HG03280 (cell line): ENCODE data around the gene SUCLG2.
"Not testable (repeated sequence)": the region's sequence is repeated elsewhere in the genome, so short reads cannot be mapped to it uniquely, and the experiment has no call there.

ENCODE experiments used
- ATAC-seq: cut with Tn5 transposase; IDR thresholded peaks from one replicate; pipeline ENCODE4 v1.9.1; 2021; ENCODE audit warnings: mild to moderate bottlenecking, moderate library complexity; ENCODE audit not compliant: unreplicated experiment

SUCLG2 gene

GRCh38 chr3:67564008-67564407, 90.4 kb downstream of the SUCLG2 start:
- ATAC-seq: no peak

GRCh38 chr3:67561667-67562394, 92.6 kb downstream of the SUCLG2 start:
- ATAC-seq: no peak

- no peak for ATAC-seq
Observed at GRCh38 chr3:67561266-67561665, 93.1 kb downstream of the SUCLG2 start.

- no peak for ATAC-seq
Observed at GRCh38 chr3:67559029-67559605, 95.3 kb downstream of the SUCLG2 start.

GRCh38 chr3:67558426-67558825, 96.0 kb downstream of the SUCLG2 start:
- ATAC-seq: no peak

GRCh38 chr3:67557848-67558355, 96.5 kb downstream of the SUCLG2 start:
- ATAC-seq: no peak

DNA sequence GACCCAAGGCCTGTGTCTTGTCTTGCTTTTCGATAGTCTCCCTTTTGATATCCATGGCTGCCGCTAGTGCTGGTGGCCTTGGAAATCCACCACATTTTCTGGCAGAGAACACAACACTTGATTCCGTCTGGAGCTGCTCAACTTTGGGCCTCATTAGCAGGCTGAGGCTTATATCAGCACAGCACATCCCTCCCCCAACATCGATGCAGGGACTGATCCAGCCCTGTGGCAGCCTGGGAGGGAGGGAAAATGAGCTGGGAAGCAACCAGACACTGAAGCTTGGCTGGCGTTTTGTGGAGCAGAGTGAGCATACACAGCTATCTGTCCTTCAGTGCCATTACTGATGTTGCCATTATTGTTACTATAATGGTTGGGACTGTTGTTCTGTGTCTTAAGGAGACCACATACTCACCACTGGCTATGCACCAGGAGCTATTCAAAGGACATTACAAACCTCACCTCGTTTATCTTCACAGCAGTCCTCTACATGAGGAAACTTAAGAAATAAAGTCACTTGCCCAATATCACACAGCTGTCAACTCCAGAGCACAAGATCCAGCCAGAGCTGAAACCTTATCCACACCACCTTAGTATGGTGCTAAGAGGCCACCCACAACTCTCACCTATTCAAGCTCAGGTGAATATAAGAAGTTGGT, 102.9 kb downstream of the SUCLG2 start:
- no peak for ATAC-seq

- no peak for ATAC-seq
Observed at GRCh38 chr3:67550541-67550940, 103.9 kb downstream of the SUCLG2 start.

GRCh38 chr3:67542502-67543250, 111.7 kb downstream of the SUCLG2 start:
- ATAC-seq: not testable (repeated sequence)

DNA sequence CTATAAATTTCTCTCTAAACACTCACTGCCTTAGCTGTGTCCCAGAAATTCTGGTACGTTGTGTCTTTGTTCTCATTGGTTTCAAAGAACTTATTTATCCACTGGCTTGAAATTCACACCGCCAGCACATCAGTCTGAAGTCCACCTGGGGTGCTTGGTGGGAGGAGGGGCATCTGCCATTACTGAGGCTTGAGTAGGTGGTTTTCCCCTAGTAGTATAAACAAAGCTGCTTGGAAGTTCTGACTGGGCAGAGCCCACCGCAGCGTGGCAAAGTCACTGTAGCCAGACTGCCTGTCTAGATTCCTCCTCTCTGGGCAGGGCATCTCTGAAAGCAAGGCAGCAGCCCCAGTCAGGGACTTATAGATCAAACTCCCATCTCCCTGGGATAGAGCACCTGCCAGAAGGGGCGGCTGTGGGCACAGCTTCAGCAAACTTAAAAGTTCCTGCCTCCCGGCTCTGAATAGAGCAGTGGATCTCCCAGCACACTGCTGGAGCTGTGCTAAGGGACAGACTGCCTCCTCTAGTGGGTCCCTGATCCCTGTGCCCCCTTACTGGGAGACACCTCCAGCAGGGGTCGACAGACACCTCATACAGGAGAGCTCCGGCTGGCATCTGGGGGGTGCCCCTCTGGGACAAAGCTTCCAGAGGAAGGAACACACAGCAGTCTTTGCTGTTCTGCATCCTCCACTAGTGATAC, 114.1 kb downstream of the SUCLG2 start:
- ATAC-seq: no peak

- ATAC-seq: not testable (repeated sequence)
Observed at GRCh38 chr3:67537203-67537602, 117.2 kb downstream of the SUCLG2 start.

DNA sequence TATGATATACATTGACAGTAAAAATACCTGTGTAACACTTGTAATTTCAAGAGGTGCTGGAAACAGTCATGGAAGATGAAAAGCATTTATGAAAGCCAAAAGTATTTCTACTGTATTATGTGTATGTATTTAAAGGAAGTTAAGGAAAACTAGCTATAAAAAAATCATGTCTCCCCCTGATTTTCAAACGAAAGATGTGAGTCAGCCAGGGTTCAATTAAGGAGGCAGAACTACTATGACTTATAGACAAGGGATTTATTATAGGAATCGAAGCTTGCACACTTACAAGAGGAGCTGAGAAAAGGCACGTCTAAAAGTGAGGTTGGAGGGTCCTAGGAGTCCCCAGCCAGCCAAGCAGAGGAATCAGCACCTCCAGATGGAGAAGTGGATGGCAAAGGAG, 119.4 kb downstream of the SUCLG2 start:
- ATAC-seq: no peak

GRCh38 chr3:67534594-67534993, 119.8 kb downstream of the SUCLG2 start:
- ATAC-seq: no peak

DNA sequence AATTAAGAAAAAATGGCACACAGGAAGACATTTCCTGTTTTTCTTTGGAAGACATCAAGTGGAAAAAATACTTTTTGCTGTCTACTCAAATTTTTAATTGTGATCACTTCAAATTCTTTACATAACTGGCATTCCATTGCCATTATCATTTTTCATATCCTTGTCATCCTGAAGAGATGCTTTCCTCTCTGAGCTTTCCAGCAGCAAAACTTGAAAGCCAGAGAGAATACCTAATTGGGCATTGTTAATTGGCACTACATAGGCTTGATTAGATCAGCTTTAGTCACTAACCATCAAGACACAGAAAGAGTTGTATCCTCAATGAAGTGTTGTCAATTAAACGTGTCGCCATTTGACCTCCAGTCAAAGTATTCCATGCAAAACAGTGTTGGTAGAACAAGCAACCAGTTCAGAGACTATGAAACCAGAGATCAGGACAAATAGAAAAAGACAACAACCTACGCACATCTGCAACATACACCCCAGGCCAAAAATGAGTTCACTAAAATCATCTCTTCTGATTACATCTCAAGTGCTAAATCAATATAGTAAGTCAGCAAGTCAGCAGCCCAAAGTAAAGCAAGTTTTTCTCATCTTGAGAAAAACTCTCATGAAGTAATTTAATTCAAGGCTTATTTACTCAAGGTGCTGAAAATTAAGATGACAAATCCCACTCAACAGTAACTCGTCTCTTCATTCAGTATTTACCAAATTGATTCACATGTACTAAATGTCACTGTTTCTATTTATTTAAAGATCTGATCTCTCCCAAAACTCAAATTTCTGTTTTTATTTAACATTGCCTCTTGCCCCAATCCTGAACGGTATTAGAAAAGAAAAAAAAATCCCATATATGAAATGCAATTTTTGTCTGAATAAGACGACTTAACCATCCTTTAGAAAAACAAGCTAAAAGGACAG, 123.0 kb downstream of the SUCLG2 start:
- ATAC-seq: no peak

GRCh38 chr3:67529915-67530314, 124.5 kb downstream of the SUCLG2 start:
- ATAC-seq: no peak

DNA sequence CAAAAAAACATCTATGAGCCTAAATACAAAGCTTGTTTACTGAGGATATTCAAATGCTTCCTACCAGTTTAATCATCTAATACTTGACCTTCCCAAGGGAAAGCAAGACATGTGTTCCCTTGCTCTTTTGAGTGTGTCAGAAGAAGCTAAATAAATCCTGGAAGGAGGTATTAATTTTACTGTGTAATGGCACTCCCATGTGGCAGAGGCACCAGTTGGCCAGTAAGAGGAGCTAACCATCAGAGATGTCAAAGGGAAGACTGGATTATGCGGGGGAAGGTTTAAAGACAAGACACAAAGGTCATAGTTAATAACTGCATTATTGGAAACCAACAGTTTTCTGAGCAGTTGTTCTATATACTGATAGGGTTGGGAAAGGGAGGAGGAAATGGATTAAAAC, 125.1 kb downstream of the SUCLG2 start:
- no peak for ATAC-seq

- ATAC-seq: no peak
Observed at GRCh38 chr3:67526246-67526645, 128.2 kb downstream of the SUCLG2 start.

DNA sequence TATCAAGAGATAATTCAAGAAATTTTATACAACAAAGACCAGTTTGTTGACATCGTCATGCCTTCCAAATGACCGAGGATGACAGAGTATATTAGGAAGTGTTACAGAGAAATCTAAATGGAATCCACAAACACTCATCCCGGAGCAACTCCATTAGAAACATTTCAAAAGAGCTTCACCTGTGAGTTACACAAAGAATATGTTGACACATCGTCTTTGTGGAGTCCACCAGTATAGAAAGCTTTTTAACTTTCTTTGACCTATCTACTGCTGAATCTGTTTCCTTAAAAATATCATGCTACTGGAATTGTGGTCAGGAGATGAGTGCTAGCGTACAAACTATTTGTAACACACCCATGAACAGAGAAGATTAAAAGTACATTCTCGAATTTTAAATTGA, 130.4 kb downstream of the SUCLG2 start:
- no peak for ATAC-seq

- ATAC-seq: no peak
Observed at GRCh38 chr3:67522081-67522480, 132.3 kb downstream of the SUCLG2 start.
